ENCODE measurements around the gene NKAIN2.

The NKAIN2 gene

DNA sequence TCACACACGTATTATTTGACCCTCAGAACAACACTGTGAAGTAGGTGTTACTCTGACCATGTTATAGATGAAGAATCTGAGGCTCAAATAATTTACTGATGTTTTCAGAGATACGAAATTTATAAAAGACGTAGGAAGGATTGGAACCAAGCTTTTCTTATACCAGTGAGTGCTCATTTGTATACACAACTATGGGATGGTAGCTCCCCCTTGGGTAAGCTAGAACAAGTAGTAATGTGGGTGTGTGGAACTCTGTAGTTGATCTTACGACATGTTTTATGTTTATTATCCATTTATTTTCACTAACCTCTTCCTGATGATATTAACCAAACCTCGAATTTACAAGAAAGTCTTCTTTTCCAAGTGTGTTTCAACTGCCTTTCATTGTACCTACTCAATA, 248.5 kb downstream of the NKAIN2 start:
- Histone ChIP-seq H3K9ac (ENCODE audit: low read depth, low read length) (no peak overlapping the region), H3K9me3 (ENCODE audit: insufficient read depth, low read depth, low read length) (no peaks in the 10 kb centered on the region), H3K27ac (ENCODE audit: low read length) (no peak overlapping the region), H3K27me3 (ENCODE audit: insufficient read depth, low read length) (no peaks in the 10 kb centered on the region), H3K36me3 (ENCODE audit: insufficient read depth, low read depth, low read length) (no peaks in the 10 kb centered on the region), H3K4me3 (ENCODE audit: low read length) (no peak overlapping the region), H3K4me1 (ENCODE audit: insufficient read depth, low read length) (no peaks in the 10 kb centered on the region)

GRCh38 chr6:124053315-124053714, 249.7 kb downstream of the NKAIN2 start:
- Histone ChIP-seq H3K27ac (ENCODE audit: low read length) (no peak overlapping the region), H3K4me1 (ENCODE audit: insufficient read depth, low read length) (no peaks in the 10 kb centered on the region), H3K9ac (ENCODE audit: low read depth, low read length) (no peak overlapping the region), H3K4me3 (ENCODE audit: low read length) (no peak overlapping the region), H3K36me3 (ENCODE audit: insufficient read depth, low read depth, low read length) (no peaks in the 10 kb centered on the region), H3K27me3 (ENCODE audit: insufficient read depth, low read length) (no peaks in the 10 kb centered on the region), H3K9me3 (ENCODE audit: insufficient read depth, low read depth, low read length) (no peaks in the 10 kb centered on the region)

DNA sequence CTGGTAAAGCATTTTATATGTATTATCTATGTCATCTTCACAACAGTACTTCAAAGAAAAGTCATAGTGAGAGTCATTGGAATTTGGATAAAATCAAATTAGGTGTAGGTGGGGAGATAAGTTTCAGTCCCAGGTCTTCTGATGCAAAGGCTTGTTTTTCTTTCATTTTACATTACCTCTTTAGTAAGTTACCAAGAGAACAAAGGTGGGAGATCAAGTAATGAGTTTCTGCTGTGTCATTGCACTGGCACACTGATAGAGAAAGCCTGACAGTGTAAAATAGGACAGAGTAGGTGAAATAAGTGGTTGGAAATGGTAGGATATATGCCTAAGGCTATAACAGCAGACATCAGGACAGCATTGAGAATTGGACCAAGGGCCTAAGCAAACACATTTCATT, 250.4 kb downstream of the NKAIN2 start:
- H3K27me3 ChIP-seq (ENCODE audit: insufficient read depth, low read length), result no peaks in the 10 kb centered on the region
- H3K4me1 ChIP-seq (ENCODE audit: insufficient read depth, low read length), result no peaks in the 10 kb centered on the region
- H3K9me3 ChIP-seq (ENCODE audit: insufficient read depth, low read depth, low read length), result no peaks in the 10 kb centered on the region
- H3K36me3 ChIP-seq (ENCODE audit: insufficient read depth, low read depth, low read length), result no peaks in the 10 kb centered on the region
- no peak overlapping the region for H3K27ac ChIP-seq (ENCODE audit: low read length)
- H3K9ac ChIP-seq (ENCODE audit: low read depth, low read length), result no peak overlapping the region
- no peak overlapping the region for H3K4me3 ChIP-seq (ENCODE audit: low read length)

GRCh38 chr6:124055395-124055794, 251.7 kb downstream of the NKAIN2 start:
- Histone ChIP-seq H3K9me3 (ENCODE audit: insufficient read depth, low read depth, low read length) (no peaks in the 10 kb centered on the region), H3K27me3 (ENCODE audit: insufficient read depth, low read length) (no peaks in the 10 kb centered on the region), H3K4me1 (ENCODE audit: insufficient read depth, low read length) (no peaks in the 10 kb centered on the region), H3K4me3 (ENCODE audit: low read length) (no peak overlapping the region), H3K9ac (ENCODE audit: low read depth, low read length) (no peak overlapping the region), H3K27ac (ENCODE audit: low read length) (no peak overlapping the region), H3K36me3 (ENCODE audit: insufficient read depth, low read depth, low read length) (no peaks in the 10 kb centered on the region)

- no peaks in the 10 kb centered on the region for H3K36me3 ChIP-seq (ENCODE audit: insufficient read depth, low read depth, low read length)
- H3K4me1 ChIP-seq (ENCODE audit: insufficient read depth, low read length), result no peaks in the 10 kb centered on the region
- H3K9me3 ChIP-seq (ENCODE audit: insufficient read depth, low read depth, low read length), result no peaks in the 10 kb centered on the region
- no peak overlapping the region for H3K4me3 ChIP-seq (ENCODE audit: low read length)
- H3K27me3 ChIP-seq (ENCODE audit: insufficient read depth, low read length), result no peaks in the 10 kb centered on the region
- no peak overlapping the region for H3K9ac ChIP-seq (ENCODE audit: low read depth, low read length)
- no peak overlapping the region for H3K27ac ChIP-seq (ENCODE audit: low read length)
Observed at GRCh38 chr6:124055963-124056362, 252.3 kb downstream of the NKAIN2 start.

GRCh38 chr6:124056407-124057334, 253.0 kb downstream of the NKAIN2 start:
- H3K4me1 ChIP-seq (ENCODE audit: insufficient read depth, low read length), result no peaks in the 10 kb centered on the region
- no peaks in the 10 kb centered on the region for H3K36me3 ChIP-seq (ENCODE audit: insufficient read depth, low read depth, low read length)
- H3K9ac ChIP-seq (ENCODE audit: low read depth, low read length), result no peak overlapping the region
- no peaks in the 10 kb centered on the region for H3K27me3 ChIP-seq (ENCODE audit: insufficient read depth, low read length)
- no peak overlapping the region for H3K4me3 ChIP-seq (ENCODE audit: low read length)
- no peaks in the 10 kb centered on the region for H3K9me3 ChIP-seq (ENCODE audit: insufficient read depth, low read depth, low read length)
- no peak overlapping the region for H3K27ac ChIP-seq (ENCODE audit: low read length)

DNA sequence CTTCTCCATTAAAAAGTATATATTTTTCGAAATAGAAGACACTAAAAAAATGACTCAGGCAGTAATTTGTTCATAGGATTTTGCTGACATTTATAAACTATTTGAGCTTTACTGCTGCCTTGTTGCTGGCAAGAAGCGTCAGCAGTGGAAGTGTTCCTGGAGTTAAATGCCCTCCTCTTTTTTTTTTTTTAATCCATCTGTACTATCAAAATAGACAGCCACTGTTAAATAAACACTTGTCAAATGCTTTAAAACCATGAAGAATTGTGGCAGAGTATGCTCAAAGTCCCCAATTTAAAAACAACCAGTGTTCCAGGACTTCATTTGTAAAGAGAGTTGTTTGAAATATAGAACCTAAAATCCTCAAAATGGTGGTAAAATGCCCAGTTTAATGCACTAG, 253.8 kb downstream of the NKAIN2 start:
- Histone ChIP-seq H3K9me3 (ENCODE audit: insufficient read depth, low read depth, low read length) (no peaks in the 10 kb centered on the region), H3K4me1 (ENCODE audit: insufficient read depth, low read length) (no peaks in the 10 kb centered on the region), H3K36me3 (ENCODE audit: insufficient read depth, low read depth, low read length) (no peaks in the 10 kb centered on the region), H3K27me3 (ENCODE audit: insufficient read depth, low read length) (no peaks in the 10 kb centered on the region), H3K4me3 (ENCODE audit: low read length) (no peak overlapping the region), H3K9ac (ENCODE audit: low read depth, low read length) (no peak overlapping the region), H3K27ac (ENCODE audit: low read length) (no peak overlapping the region)

DNA sequence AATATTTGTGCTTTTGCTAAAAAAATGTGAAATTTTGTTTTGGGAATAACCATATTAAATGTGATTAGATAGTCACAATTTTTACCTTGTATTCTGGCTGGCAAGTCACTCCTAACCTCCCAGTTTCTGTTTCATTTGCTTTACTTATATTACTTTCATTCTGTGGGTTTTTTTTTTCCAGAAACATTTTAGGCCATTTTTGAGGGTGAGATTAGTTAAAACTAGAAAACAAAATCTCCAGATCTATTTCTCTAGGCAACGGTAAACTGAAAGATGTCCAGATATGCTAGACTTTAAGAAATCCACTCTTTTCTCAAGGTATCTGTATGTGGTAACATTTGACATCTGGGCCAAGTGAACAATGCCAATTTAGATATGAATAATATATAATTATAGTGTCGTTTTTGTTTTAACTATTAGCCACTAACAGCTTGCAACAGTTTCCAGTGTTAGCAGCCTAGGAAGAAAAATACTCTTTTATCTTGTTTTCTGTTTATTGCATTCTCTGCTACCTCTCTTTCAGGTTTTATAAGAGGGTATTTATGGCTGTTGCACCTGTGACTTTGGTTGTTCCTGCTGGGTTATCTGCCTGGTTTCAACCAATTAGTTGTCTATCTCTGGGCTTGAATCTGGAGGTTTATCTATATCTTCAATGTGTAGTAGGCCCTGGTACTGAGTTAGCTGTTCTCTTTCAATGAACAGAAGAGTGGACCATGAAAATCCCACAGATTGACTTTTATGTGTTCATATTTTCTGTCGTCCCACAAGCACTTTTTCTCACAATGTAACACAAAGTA, 260.9 kb downstream of the NKAIN2 start:
- no peak overlapping the region for H3K4me3 ChIP-seq (ENCODE audit: low read length)
- H3K27ac ChIP-seq (ENCODE audit: low read length), result no peak overlapping the region
- H3K9me3 ChIP-seq (ENCODE audit: insufficient read depth, low read depth, low read length), result no peaks in the 10 kb centered on the region
- H3K9ac ChIP-seq (ENCODE audit: low read depth, low read length), result no peak overlapping the region
- H3K27me3 ChIP-seq (ENCODE audit: insufficient read depth, low read length), result no peaks in the 10 kb centered on the region
- H3K36me3 ChIP-seq (ENCODE audit: insufficient read depth, low read depth, low read length), result no peaks in the 10 kb centered on the region
- H3K4me1 ChIP-seq (ENCODE audit: insufficient read depth, low read length), result no peaks in the 10 kb centered on the region

DNA sequence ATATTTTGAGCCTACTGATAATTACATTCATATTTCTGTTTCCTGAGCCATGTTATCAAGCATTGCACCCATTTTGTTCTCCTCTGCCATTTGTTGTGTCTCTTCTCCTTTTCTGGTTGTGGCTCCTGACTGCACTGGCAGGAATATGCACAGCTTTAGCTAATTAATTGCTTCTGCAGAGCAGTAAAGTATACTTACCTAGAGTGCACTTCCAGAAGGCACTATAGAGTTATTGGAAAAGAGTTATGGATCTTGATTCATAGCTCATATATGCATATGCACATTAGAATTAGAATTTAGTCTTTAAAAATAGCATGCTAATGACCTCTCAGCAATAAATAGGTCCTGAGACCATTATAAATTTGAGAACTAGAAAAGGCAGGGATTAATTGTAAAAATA, 262.6 kb downstream of the NKAIN2 start:
- H3K9me3 ChIP-seq (ENCODE audit: insufficient read depth, low read depth, low read length), result no peaks in the 10 kb centered on the region
- no peaks in the 10 kb centered on the region for H3K27me3 ChIP-seq (ENCODE audit: insufficient read depth, low read length)
- H3K36me3 ChIP-seq (ENCODE audit: insufficient read depth, low read depth, low read length), result no peaks in the 10 kb centered on the region
- no peak overlapping the region for H3K27ac ChIP-seq (ENCODE audit: low read length)
- H3K4me1 ChIP-seq (ENCODE audit: insufficient read depth, low read length), result no peaks in the 10 kb centered on the region
- H3K4me3 ChIP-seq (ENCODE audit: low read length), result no peak overlapping the region
- no peak overlapping the region for H3K9ac ChIP-seq (ENCODE audit: low read depth, low read length)

GRCh38 chr6:124066946-124067552, 263.4 kb downstream of the NKAIN2 start:
- Histone ChIP-seq H3K4me3 (ENCODE audit: low read length) (no peak overlapping the region), H3K27ac (ENCODE audit: low read length) (no peak overlapping the region), H3K27me3 (ENCODE audit: insufficient read depth, low read length) (no peaks in the 10 kb centered on the region), H3K36me3 (ENCODE audit: insufficient read depth, low read depth, low read length) (no peaks in the 10 kb centered on the region), H3K4me1 (ENCODE audit: insufficient read depth, low read length) (no peaks in the 10 kb centered on the region), H3K9ac (ENCODE audit: low read depth, low read length) (no peak overlapping the region), H3K9me3 (ENCODE audit: insufficient read depth, low read depth, low read length) (no peaks in the 10 kb centered on the region)

- no peak overlapping the region for H3K4me3 ChIP-seq (ENCODE audit: low read length)
- no peak overlapping the region for H3K27ac ChIP-seq (ENCODE audit: low read length)
- H3K27me3 ChIP-seq (ENCODE audit: insufficient read depth, low read length), result no peaks in the 10 kb centered on the region
- H3K9me3 ChIP-seq (ENCODE audit: insufficient read depth, low read depth, low read length), result no peaks in the 10 kb centered on the region
- no peaks in the 10 kb centered on the region for H3K36me3 ChIP-seq (ENCODE audit: insufficient read depth, low read depth, low read length)
- H3K9ac ChIP-seq (ENCODE audit: low read depth, low read length), result no peak overlapping the region
- H3K4me1 ChIP-seq (ENCODE audit: insufficient read depth, low read length), result peaks cover 7% of the 10 kb centered on the region
Observed at GRCh38 chr6:124069230-124069950, 265.7 kb downstream of the NKAIN2 start.
